RWPE2 (cell line): ENCODE results near the gene DRC7.

Source experiments
- ATAC-seq: fragments of 200-7000 bp; cut with Tn5 transposase; 3 replicates; pipeline ENCODE4 v1.9.1; 2021; ENCODE audit warnings: low read depth
- DNase-seq: peaks from one replicate; pipeline ENCODE4 v3.0.0-alpha.2; 2020; ENCODE audit warnings: low spot score
- H3K27ac ChIP-seq: fragments of 450-650 bp; 2 replicates; pipeline ENCODE4 v1.5.1; 2017; ENCODE audit warnings: mild to moderate bottlenecking; ENCODE audit not compliant: poor library complexity, severe bottlenecking
- H3K27me3 ChIP-seq: fragments of 250-450 bp; sonication (Bioruptor Pico); 2 replicates; pipeline ENCODE4 v1.5.1; 2021; ENCODE audit warnings: mild to moderate bottlenecking, moderate library complexity; ENCODE audit not compliant: insufficient read depth, poor library complexity, severe bottlenecking
- H3K36me3 ChIP-seq: fragments of 250-450 bp; sonication (Bioruptor Pico); 2 replicates; pipeline ENCODE4 v1.5.1; 2020; ENCODE audit warnings: low read depth, mild to moderate bottlenecking, moderate library complexity
- H3K4me1 ChIP-seq: fragments of 250-450 bp; sonication (Bioruptor Pico); 2 replicates; pipeline ENCODE4 v1.5.1; 2021; ENCODE audit warnings: mild to moderate bottlenecking, moderate library complexity; ENCODE audit not compliant: insufficient read depth, poor library complexity, severe bottlenecking
- H3K4me3 ChIP-seq: fragments of 250-450 bp; sonication (Bioruptor Pico); 2 replicates; pipeline ENCODE4 v1.5.1; 2021; ENCODE audit warnings: mild to moderate bottlenecking, moderate library complexity; ENCODE audit not compliant: severe bottlenecking
- H3K9me3 ChIP-seq: fragments of 250-450 bp; sonication (Bioruptor Pico); 2 replicates; pipeline ENCODE4 v1.5.1; 2021; ENCODE audit warnings: mild to moderate bottlenecking, moderate library complexity; ENCODE audit not compliant: severe bottlenecking
- TF ChIP-seq, protein P1 (sequence below): fragments of 450-650 bp; IDR thresholded peaks from one replicate; pipeline ENCODE4 v1.5.1; 2017; ENCODE audit warnings: mild to moderate bottlenecking, moderate library complexity; ENCODE audit not compliant: poor library complexity, severe bottlenecking

Gene DRC7

DNA sequence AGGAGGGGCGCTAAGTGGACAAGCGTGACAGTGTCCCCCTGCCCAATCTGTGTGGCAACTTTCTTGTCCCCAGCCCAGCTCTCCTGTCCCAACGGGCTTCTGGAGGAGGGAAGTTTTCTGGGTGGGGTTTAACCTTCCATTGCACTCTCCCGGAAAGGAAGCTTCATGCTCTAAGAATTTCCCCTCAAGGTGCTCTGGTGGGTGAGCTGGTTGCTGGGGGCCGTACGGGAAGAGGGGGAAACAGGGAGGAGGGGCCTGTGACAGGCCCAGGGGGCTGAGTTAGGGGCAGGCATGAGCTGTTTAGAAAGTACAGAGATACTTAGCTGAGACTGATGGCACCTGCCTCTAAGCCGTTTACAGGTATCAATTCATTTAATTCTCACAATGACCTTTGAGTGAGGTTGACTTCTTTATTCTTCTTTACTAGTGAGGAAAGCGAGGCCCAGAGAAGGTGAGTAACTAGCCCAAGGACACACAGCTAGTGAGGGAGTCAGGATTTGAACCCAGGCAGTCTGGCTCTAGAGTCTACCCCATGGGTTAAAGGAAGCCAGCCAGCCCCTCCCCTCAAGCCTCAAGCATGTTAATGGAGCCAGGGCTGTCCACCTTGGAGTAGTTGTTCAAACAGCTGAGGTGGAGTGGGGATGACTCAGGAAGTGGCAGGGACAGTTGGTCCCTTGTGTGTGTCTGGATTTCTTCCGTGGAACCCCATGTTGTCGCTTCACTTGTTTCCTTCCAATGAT, 47.3 kb upstream of the DRC7 start:
- Histone ChIP-seq H3K9me3 (no peaks in the 10 kb centered on the region), H3K27me3 (no peaks in the 10 kb centered on the region), H3K36me3 (peaks cover 62% of the 10 kb centered on the region), H3K4me3 (no peak overlapping the region), H3K4me1 (peaks cover 33% of the 10 kb centered on the region), H3K27ac (peak overlapping the region; percentile 62)
- DNase-seq (no peak), ATAC-seq (no peak; the same call in 2 of the 3 replicates)
- TF ChIP-seq, protein P1, sequence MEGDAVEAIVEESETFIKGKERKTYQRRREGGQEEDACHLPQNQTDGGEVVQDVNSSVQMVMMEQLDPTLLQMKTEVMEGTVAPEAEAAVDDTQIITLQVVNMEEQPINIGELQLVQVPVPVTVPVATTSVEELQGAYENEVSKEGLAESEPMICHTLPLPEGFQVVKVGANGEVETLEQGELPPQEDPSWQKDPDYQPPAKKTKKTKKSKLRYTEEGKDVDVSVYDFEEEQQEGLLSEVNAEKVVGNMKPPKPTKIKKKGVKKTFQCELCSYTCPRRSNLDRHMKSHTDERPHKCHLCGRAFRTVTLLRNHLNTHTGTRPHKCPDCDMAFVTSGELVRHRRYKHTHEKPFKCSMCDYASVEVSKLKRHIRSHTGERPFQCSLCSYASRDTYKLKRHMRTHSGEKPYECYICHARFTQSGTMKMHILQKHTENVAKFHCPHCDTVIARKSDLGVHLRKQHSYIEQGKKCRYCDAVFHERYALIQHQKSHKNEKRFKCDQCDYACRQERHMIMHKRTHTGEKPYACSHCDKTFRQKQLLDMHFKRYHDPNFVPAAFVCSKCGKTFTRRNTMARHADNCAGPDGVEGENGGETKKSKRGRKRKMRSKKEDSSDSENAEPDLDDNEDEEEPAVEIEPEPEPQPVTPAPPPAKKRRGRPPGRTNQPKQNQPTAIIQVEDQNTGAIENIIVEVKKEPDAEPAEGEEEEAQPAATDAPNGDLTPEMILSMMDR: no peak

DNA sequence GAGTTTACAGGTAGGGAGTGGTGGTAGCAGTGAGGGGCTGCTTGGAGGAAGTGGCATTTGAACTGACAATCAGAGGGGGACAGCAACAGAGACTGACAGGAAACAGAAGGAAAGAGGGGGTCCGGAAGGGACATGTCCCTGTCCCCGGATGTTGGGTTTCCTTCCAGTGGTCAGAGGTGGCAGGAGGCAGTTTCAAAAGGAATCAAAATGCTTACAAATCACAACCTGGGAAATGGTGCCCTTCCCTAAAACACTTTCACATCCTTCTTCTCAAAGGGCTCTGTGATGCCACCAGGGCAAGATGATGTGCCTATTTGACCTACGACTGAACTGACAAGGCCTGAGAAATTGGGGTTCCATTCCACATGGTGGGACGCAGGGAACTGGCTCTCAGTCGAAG, 46.5 kb upstream of the DRC7 start:
- DNase-seq: no peak
- H3K27ac ChIP-seq: peak overlapping the region; percentile 62
- H3K4me3 ChIP-seq: no peak overlapping the region
- peaks cover 26% of the 10 kb centered on the region for H3K4me1 ChIP-seq
- no peaks in the 10 kb centered on the region for H3K27me3 ChIP-seq
- H3K36me3 ChIP-seq: peaks cover 63% of the 10 kb centered on the region
- no peaks in the 10 kb centered on the region for H3K9me3 ChIP-seq
- TF ChIP-seq, protein P1: no peak
- no peak for ATAC-seq

DNA sequence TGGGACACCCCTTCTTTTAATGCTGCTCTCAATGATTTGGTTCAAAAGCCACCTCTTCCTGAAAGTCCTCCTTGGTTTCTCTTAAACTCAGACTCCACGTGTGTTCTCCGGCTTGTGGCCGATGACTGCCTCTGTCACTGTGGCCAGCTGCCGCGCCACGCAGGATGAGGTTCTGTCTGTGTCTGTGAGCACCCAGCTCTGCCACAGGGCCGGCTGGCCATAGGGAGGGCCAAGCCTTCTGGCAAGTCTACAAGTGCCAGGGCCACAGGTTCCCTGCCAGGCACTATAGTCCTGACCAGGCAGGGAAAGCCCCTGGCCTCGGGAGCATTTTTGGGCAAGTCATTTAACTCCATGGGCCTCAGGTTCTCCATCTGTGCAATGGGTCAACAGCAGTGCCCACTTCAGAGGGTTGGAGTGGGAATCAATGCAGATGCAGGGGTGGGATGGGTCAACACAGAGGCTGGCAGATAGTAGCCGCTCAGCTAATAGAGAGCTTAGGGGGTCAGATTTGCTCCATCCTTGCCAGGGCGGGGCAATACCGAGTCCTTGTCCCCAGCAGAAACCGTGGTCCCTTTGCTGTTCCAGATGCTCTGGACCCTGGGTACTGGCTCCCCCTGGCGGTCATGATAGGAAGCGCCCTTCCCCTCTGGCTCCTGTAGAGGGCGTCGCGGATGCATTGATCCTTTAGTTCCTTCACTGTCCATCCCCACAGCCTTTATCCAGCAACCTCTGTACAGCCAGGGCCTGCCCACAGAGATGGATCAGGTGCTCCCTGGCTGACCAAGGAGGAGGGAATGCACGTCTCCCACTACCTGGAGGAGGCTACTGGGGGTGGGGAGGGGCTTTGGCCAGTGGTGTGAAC, 45.8 kb upstream of the DRC7 start:
- TF ChIP-seq, protein P1: peak; percentile 98
- Histone ChIP-seq H3K36me3 (peaks cover 70% of the 10 kb centered on the region), H3K4me3 (no peak overlapping the region), H3K27ac (no peak overlapping the region), H3K9me3 (no peaks in the 10 kb centered on the region), H3K27me3 (no peaks in the 10 kb centered on the region), H3K4me1 (peaks cover 28% of the 10 kb centered on the region)
- DNase-seq (no peak), ATAC-seq (peak; percentile 13; the same call in 2 of the 3 replicates)

DNA sequence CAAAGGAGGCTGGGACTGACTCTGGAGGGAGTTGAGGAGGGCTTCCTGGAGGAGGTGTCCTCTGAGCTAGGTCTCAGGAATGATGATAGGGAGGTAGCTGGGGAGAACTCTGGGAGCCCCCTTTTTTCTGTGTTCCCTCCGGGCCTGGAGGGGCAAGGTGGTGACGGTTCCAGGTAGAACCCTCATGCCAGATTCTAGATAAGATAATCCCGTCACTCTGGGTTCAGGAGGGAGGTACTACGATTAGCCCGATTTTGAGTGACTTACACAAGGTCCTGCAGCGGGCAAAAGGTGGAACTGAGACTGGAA, 45.2 kb upstream of the DRC7 start:
- H3K27me3 ChIP-seq: no peaks in the 10 kb centered on the region
- H3K27ac ChIP-seq: no peak overlapping the region
- H3K4me3 ChIP-seq: no peak overlapping the region
- DNase-seq: no peak
- H3K9me3 ChIP-seq: no peaks in the 10 kb centered on the region
- TF ChIP-seq, protein P1: no peak
- peaks cover 31% of the 10 kb centered on the region for H3K4me1 ChIP-seq
- ATAC-seq: no peak
- peaks cover 69% of the 10 kb centered on the region for H3K36me3 ChIP-seq
